ENCODE results near the gene SF3B6.

The SF3B6 gene

GRCh38 chr2:24088821-24089359 lies 12.8 kb upstream of the SF3B6 start:
- no peak for DNase-seq

- DNase-seq, result no peak
Observed at GRCh38 chr2:24087032-24087431, 10.9 kb upstream of the SF3B6 start.

GRCh38 chr2:24086241-24086640 lies 10.1 kb upstream of the SF3B6 start:
- DNase-seq, result no peak

GRCh38 chr2:24085200-24085489 lies 9.0 kb upstream of the SF3B6 start:
- no peak for DNase-seq

GRCh38 chr2:24084386-24085199 lies 8.5 kb upstream of the SF3B6 start, which contains the start of gene TP53I3:
TP53I3 (minus strand) TSS chr2:24084834; CDS start chr2:24084326, 508 bp downstream.
- DNase-seq, result peak; percentile 87

GRCh38 chr2:24083567-24084385 lies 7.7 kb upstream of the SF3B6 start:
- DNase-seq, result peak; percentile 79

- no peak for DNase-seq
Observed at GRCh38 chr2:24082787-24083566, 6.9 kb upstream of the SF3B6 start.

- peak; percentile 21 for DNase-seq
Observed at GRCh38 chr2:24080701-24081100, 4.6 kb upstream of the SF3B6 start.

- no peak for DNase-seq
Observed at GRCh38 chr2:24077879-24078278, 1.8 kb upstream of the SF3B6 start.

- no peak for DNase-seq
Observed at GRCh38 chr2:24077535-24077877, 1.4 kb upstream of the SF3B6 start.

- peak; percentile 53 for DNase-seq
Observed at GRCh38 chr2:24076849-24077534, 866 bp upstream of the SF3B6 start.

- no peak for DNase-seq
Observed at GRCh38 chr2:24075259-24075658, 867 bp downstream of the SF3B6 start.

- no peak for DNase-seq
Observed at GRCh38 chr2:24073816-24074215, 2.3 kb downstream of the SF3B6 start.

- no peak for DNase-seq
Observed at GRCh38 chr2:24072259-24072658, 3.9 kb downstream of the SF3B6 start.

GRCh38 chr2:24065341-24065740 lies 10.8 kb downstream of the SF3B6 start:
- no peak for DNase-seq

GRCh38 chr2:24058564-24059271 lies 17.4 kb downstream of the SF3B6 start:
- no peak for DNase-seq

GRCh38 chr2:24055750-24056149 lies 20.4 kb downstream of the SF3B6 start:
- DNase-seq, result no peak

- DNase-seq, result no peak
Observed at GRCh38 chr2:24054366-24055010, 21.6 kb downstream of the SF3B6 start.

- no peak for DNase-seq
Observed at GRCh38 chr2:24052951-24053350, 23.2 kb downstream of the SF3B6 start.

- DNase-seq, result no peak
Observed at GRCh38 chr2:24051833-24052232, 24.3 kb downstream of the SF3B6 start.

Measured in NCI-H345 (cell line).